ENCODE measurements around the gene NEDD8. TPM values are rescaled to one million over a fixed set of nuclear protein-coding genes. Genes with fewer than 3 reads are reported as not detected.

The NEDD8 gene
- total RNA-seq, 1 experiment from 2014 or later = 168 TPM

DNA sequence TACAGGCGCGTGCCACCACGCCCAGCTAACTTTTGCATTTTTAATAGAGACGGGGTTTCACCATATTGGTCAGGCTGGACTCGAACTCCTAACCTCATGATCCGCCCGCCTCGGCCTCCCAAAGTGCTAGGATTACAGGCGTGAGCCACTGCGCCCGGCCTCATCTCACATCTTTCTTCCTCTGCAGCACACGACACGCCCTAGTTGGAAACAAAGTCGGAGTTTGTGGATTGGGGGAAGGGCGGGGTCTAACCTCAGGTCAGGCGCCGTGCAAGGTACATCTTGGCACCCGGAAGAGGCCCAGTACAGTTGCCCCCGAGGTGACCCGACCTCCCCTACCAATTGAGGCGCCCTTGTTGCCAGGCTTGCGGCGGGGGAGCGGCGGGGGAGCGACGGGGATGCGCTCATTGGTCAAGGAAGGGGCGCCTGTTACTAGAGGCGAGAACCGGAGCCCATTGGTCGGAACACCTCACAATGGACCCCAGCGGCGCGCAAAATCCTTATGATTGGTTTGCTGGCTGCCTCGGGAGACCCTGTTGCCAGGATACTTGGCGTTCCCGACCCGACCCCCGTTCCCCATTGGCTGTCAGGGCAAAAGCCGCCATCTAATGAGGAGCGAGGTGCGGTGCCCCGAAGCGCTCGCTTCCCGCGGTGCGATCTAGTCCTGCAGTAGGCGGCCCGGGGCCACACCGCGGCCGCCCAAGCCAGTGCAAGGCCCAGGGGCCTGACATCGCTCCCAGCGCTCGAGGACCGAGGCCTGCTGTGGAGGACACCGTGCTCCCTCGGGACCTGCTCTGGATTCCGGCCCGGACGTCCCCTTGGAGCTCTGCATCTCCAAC lies 60.5 kb downstream of the NEDD8 start, which contains the start of gene REC8:
TSS of gene REC8 (plus strand) at position 659 of the 839 bp plus-strand sequence. CDS start 473 bp downstream, outside the sequence.
- in situ Hi-C loops (cut with HindIII; ENCODE audit: low sequenced_read_pairs) = no loop called here
- DNase-seq (ENCODE audit: low spot score) = peak; percentile 97

- in situ Hi-C loops (cut with HindIII; ENCODE audit: low sequenced_read_pairs) = no loop called here
- DNase-seq (ENCODE audit: low spot score) = no peak
Observed at GRCh38 chr14:24167469-24168114, 64.6 kb downstream of the NEDD8 start.

Other genes with a start within 250 kb of the NEDD8 start
- gene DHRS4L2, start 243.4 kb downstream of the NEDD8 start, total RNA-seq (2014; rRNA removed; shearing (Covaris generic)) = 17.3 and 28.1 TPM in 2 replicates
- 0.74 and 1.6 TPM in 2 replicates for gene CARMIL3, start 180.4 kb downstream of the NEDD8 start, total RNA-seq (2014; rRNA removed; shearing (Covaris generic))
- gene CPNE6, start 160.8 kb downstream of the NEDD8 start, total RNA-seq (2014; rRNA removed; shearing (Covaris generic)) = not detected in 2 replicates
- gene PCK2, start 138.1 kb downstream of the NEDD8 start, total RNA-seq (2014; rRNA removed; shearing (Covaris generic)) = 64.7 and 86.2 TPM in 2 replicates
- 93.8 and 125 TPM in 2 replicates for gene DCAF11, start 117.6 kb downstream of the NEDD8 start, total RNA-seq (2014; rRNA removed; shearing (Covaris generic))
- 1.3 and 2.8 TPM in 2 replicates for gene NRL, start 117.4 kb downstream of the NEDD8 start, total RNA-seq (2014; rRNA removed; shearing (Covaris generic))
- 0.88 TPM in 1 of 2 replicates, not detected in the other for gene FITM1, start 101.7 kb downstream of the NEDD8 start, total RNA-seq (2014; rRNA removed; shearing (Covaris generic))
- 57.9 and 58.0 TPM in 2 replicates for gene PSME1, start 96.2 kb downstream of the NEDD8 start, total RNA-seq (2014; rRNA removed; shearing (Covaris generic))
- gene EMC9, start 90.8 kb downstream of the NEDD8 start, total RNA-seq (2014; rRNA removed; shearing (Covaris generic)) = 33.6 and 45.0 TPM in 2 replicates
- 162 and 168 TPM in 2 replicates for gene PSME2, start 85.8 kb downstream of the NEDD8 start, total RNA-seq (2014; rRNA removed; shearing (Covaris generic))
- gene RNF31, start 84.9 kb downstream of the NEDD8 start, total RNA-seq (2014; rRNA removed; shearing (Covaris generic)) = 51.9 and 89.7 TPM in 2 replicates
- gene IRF9, start 71.1 kb downstream of the NEDD8 start, total RNA-seq (2014; rRNA removed; shearing (Covaris generic)) = 8.3 and 14.1 TPM in 2 replicates
- 0.31 TPM in 1 of 2 replicates, not detected in the other for gene REC8, start 60.3 kb downstream of the NEDD8 start, total RNA-seq (2014; rRNA removed; shearing (Covaris generic))
- gene IPO4, start 43.6 kb downstream of the NEDD8 start, total RNA-seq (2014; rRNA removed; shearing (Covaris generic)) = 79.5 and 80.4 TPM in 2 replicates
- 26.6 and 50.0 TPM in 2 replicates for gene TM9SF1, start 36.9 kb downstream of the NEDD8 start, total RNA-seq (2014; rRNA removed; shearing (Covaris generic))
- not detected in 2 replicates for gene TSSK4, start 26.7 kb downstream of the NEDD8 start, total RNA-seq (2014; rRNA removed; shearing (Covaris generic))
- 30.8 and 40.4 TPM in 2 replicates for gene CHMP4A, start 18.9 kb downstream of the NEDD8 start, total RNA-seq (2014; rRNA removed; shearing (Covaris generic))
- gene MDP1, start 16.3 kb downstream of the NEDD8 start, total RNA-seq (2014; rRNA removed; shearing (Covaris generic)) = 16.6 and 16.9 TPM in 2 replicates
- gene GMPR2, start 562 bp upstream of the NEDD8 start, total RNA-seq (2014; rRNA removed; shearing (Covaris generic)) = 116 and 132 TPM in 2 replicates
- 38.1 and 63.0 TPM in 2 replicates for gene TINF2, start 10.3 kb upstream of the NEDD8 start, total RNA-seq (2014; rRNA removed; shearing (Covaris generic))
- gene TGM1, start 30.8 kb upstream of the NEDD8 start, total RNA-seq (2014; rRNA removed; shearing (Covaris generic)) = 0.10 TPM in 1 of 2 replicates, not detected in the other
- 19.0 and 23.6 TPM in 2 replicates for gene RABGGTA, start 39.2 kb upstream of the NEDD8 start, total RNA-seq (2014; rRNA removed; shearing (Covaris generic))
- 3.8 and 11.4 TPM in 2 replicates for gene DHRS1, start 67.4 kb upstream of the NEDD8 start, total RNA-seq (2014; rRNA removed; shearing (Covaris generic))
- gene NOP9, start 67.5 kb upstream of the NEDD8 start, total RNA-seq (2014; rRNA removed; shearing (Covaris generic)) = 28.7 and 28.9 TPM in 2 replicates
- gene CIDEB, start 75.6 kb upstream of the NEDD8 start, total RNA-seq (2014; rRNA removed; shearing (Covaris generic)) = 1.7 TPM in 1 of 2 replicates, not detected in the other
- 1.8 and 5.4 TPM in 2 replicates for gene LTB4R2, start 77.8 kb upstream of the NEDD8 start, total RNA-seq (2014; rRNA removed; shearing (Covaris generic))
- 1.6 and 5.7 TPM in 2 replicates for gene LTB4R, start 79.1 kb upstream of the NEDD8 start, total RNA-seq (2014; rRNA removed; shearing (Covaris generic))
- gene ADCY4, start 102.7 kb upstream of the NEDD8 start, total RNA-seq (2014; rRNA removed; shearing (Covaris generic)) = not detected in 2 replicates
- not detected in 2 replicates for gene RIPK3, start 107.6 kb upstream of the NEDD8 start, total RNA-seq (2014; rRNA removed; shearing (Covaris generic))
- 41.4 and 45.5 TPM in 2 replicates for gene NFATC4, start 135.8 kb upstream of the NEDD8 start, total RNA-seq (2014; rRNA removed; shearing (Covaris generic))
- gene NYNRIN, start 166.6 kb upstream of the NEDD8 start, total RNA-seq (2014; rRNA removed; shearing (Covaris generic)) = 19.7 and 24.1 TPM in 2 replicates
- gene CBLN3, start 197.3 kb upstream of the NEDD8 start, total RNA-seq (2014; rRNA removed; shearing (Covaris generic)) = 0.25 and 0.88 TPM in 2 replicates
- 41.9 and 54.9 TPM in 2 replicates for gene KHNYN, start 197.6 kb upstream of the NEDD8 start, total RNA-seq (2014; rRNA removed; shearing (Covaris generic))
- gene SDR39U1, start 210.4 kb upstream of the NEDD8 start, total RNA-seq (2014; rRNA removed; shearing (Covaris generic)) = 49.2 and 56.4 TPM in 2 replicates

Data from G401 (cell line).